ENCODE data around the gene PLEKHH1.

The PLEKHH1 gene

DNA sequence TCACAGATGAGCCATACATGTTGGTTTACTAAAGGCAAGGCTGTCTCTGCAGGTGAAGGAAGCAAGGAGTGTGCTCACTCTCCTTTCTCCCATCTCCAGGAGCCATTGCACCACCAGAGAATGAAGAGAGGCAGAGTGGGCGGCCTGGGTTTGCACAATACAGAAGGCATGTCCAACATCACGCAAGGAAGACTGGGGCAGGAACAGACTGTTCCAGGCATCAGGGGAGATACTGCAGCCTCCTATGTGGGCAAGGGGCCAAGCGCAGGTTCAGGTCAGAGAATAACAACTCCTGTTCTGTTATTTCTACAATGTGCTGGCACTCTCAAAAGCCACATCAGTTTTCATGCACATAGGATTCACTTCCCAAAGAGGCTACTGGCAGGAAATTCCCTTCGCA is 42.9 kb upstream of the PLEKHH1 start:
- no peak for DNase-seq (ENCODE audit: low read depth)
- TF ChIP-seq, protein P1, sequence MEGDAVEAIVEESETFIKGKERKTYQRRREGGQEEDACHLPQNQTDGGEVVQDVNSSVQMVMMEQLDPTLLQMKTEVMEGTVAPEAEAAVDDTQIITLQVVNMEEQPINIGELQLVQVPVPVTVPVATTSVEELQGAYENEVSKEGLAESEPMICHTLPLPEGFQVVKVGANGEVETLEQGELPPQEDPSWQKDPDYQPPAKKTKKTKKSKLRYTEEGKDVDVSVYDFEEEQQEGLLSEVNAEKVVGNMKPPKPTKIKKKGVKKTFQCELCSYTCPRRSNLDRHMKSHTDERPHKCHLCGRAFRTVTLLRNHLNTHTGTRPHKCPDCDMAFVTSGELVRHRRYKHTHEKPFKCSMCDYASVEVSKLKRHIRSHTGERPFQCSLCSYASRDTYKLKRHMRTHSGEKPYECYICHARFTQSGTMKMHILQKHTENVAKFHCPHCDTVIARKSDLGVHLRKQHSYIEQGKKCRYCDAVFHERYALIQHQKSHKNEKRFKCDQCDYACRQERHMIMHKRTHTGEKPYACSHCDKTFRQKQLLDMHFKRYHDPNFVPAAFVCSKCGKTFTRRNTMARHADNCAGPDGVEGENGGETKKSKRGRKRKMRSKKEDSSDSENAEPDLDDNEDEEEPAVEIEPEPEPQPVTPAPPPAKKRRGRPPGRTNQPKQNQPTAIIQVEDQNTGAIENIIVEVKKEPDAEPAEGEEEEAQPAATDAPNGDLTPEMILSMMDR (IDR thresholded peaks at IDR 0.05; ENCODE audit: control insufficient read depth, extremely low read depth, insufficient read depth), result no peak
- H3K4me3 ChIP-seq (ENCODE audit: low read depth, low read length), result no peak overlapping the region

DNA sequence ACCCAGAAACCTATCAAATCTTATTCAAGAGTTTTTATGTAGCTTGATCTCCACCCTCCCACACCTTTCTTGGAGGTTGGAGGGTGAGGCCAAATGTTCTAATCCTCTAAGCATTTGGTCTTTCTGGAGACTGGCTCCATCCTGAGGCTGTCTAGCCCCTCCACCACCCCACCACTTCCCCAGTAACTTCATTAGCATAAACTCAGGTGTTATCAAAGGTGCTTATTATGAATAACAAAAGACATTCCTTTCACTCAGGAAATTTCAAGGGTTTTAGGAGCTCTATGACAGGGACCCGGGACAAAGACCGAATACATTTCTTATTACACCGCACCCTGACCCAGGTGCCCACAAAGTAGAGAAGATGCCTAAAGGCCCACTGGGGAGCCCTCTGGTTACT is 41.8 kb upstream of the PLEKHH1 start:
- no peak for DNase-seq (ENCODE audit: low read depth)
- H3K4me3 ChIP-seq (ENCODE audit: low read depth, low read length), result no peak overlapping the region
- TF ChIP-seq, protein P1 (IDR thresholded peaks at IDR 0.05; ENCODE audit: control insufficient read depth, extremely low read depth, insufficient read depth), result no peak

DNA sequence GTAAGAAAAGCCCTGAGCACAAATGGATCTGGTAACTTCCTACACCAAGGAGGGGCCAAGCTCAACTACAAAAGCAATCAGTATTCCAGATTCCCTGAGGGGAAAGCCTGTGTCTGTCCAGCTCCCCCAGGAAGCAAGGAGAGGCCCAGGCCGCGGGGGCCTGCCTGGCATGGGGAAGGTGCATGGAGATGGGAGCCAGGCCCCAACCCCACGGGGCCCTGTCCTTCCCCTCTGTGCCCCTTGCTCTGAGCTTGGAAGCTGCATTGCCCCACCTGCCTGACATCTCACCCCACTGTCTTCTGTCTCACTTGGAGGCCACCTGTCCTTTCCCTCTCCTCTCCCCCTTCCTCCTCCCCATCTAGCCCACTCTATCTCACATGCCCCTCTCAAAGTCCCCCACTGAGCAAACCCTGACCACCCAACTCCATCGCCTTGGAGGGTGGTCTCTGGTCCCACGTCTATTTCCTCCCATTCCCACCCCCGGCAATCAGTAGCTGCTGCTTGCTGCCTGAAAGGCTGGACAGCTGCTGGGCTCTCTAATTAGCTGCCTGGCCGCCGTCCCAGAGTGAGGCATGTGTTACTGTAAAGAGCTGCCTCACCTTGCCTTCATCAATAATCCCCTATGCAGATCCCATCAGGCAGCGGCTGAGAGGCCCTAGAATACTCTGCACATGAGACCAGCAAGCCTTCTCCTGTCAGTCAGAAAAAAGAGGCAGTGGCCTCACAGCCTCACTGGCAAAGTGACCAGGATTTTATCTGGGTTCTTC is 41.2 kb upstream of the PLEKHH1 start:
- TF ChIP-seq, protein P1 (IDR thresholded peaks at IDR 0.05; ENCODE audit: control insufficient read depth, extremely low read depth, insufficient read depth), result no peak
- H3K4me3 ChIP-seq (ENCODE audit: low read depth, low read length), result no peak overlapping the region
- DNase-seq (ENCODE audit: low read depth), result no peak

DNA sequence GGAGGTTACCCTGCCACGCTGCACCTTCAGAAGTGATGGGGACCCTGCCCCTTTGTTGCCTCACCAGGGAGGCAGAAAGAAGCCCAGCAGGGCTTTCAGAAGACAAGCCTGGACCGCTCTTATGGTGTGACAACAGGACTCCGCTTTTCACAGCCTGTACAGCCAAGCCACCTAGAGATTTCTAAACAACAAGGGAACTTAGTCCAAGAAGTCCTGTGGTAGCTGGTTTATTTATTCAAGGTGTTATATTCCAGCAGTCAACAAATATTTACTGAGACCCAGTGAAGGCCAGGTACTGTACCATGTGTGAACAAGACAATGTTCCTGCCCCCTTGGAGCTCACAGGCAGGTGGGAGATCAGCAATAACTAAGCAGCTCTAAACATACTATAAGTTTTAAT is 40.6 kb upstream of the PLEKHH1 start:
- peak; percentile 37 for DNase-seq (ENCODE audit: low read depth)
- TF ChIP-seq, protein P1 (IDR thresholded peaks at IDR 0.05; ENCODE audit: control insufficient read depth, extremely low read depth, insufficient read depth), result no peak
- H3K4me3 ChIP-seq (ENCODE audit: low read depth, low read length), result no peak overlapping the region

DNA sequence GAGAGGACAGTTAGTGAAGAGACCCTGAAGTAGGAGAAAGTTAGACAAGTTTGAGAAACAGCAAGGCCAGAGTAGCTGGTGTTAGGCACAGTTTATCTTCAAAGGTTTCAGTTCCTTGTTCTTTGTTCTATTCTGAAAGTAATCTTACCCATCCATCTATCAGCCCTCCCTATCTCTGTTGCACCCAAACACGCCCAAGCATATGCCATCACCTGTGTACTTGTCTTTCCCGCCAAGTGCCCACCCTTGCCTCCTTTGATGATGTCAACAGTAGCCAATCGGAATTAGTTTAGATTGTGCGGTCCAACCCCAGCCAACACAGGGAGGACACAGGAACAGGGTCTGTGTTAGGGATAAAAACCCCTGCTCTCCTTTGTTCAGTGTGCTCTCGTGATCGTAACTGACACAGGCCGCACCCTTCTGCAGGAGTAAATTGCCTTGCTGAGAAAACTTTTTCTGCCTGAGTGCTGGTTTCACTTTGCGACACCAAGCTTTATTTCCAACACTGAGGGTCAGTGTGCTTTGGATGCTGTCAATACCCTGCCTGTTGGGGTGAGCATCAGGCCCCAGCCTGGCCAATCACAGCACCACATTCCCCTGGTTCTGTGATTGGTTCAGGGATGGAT is 39.9 kb upstream of the PLEKHH1 start:
- no peak overlapping the region for H3K4me3 ChIP-seq (ENCODE audit: low read depth, low read length)

DNA sequence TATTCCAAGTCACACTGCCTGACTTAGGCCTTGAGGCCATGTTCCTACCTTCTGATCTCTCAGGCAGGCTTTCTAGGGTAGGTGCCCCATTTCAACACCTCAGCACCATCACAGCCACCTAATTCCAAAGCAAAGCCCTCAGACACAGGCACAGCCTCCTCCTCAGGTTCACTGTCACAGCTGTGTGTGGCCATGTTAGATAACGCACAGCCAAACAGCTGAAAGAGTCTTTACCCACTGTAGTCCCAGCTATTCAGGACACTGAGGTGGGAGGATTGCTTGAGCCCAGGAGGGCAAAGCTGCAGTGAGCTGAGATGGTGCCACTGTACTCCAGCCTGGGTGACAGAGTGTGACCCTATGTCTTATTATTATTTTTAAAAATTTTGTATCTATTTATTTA is 37.3 kb upstream of the PLEKHH1 start:
- TF ChIP-seq, protein P1 (IDR thresholded peaks at IDR 0.05; ENCODE audit: control insufficient read depth, extremely low read depth, insufficient read depth), result no peak
- no peak overlapping the region for H3K4me3 ChIP-seq (ENCODE audit: low read depth, low read length)
- no peak for DNase-seq (ENCODE audit: low read depth)

More for the DNA sequence above, 39.9 kb upstream of the PLEKHH1 start:
- DNase-seq (ENCODE audit: low read depth), result no peak
- TF ChIP-seq, protein P1 (IDR thresholded peaks at IDR 0.05; ENCODE audit: control insufficient read depth, extremely low read depth, insufficient read depth), result no peak
